ENCODE measurements around the gene COMT. TPM values are rescaled to one million over a fixed set of nuclear protein-coding genes. Genes with fewer than 3 reads are reported as not detected.

The COMT gene
- total and polyA plus RNA-seq, 2 experiments from 2014 or later, result 29.6 to 29.8 TPM

DNA sequence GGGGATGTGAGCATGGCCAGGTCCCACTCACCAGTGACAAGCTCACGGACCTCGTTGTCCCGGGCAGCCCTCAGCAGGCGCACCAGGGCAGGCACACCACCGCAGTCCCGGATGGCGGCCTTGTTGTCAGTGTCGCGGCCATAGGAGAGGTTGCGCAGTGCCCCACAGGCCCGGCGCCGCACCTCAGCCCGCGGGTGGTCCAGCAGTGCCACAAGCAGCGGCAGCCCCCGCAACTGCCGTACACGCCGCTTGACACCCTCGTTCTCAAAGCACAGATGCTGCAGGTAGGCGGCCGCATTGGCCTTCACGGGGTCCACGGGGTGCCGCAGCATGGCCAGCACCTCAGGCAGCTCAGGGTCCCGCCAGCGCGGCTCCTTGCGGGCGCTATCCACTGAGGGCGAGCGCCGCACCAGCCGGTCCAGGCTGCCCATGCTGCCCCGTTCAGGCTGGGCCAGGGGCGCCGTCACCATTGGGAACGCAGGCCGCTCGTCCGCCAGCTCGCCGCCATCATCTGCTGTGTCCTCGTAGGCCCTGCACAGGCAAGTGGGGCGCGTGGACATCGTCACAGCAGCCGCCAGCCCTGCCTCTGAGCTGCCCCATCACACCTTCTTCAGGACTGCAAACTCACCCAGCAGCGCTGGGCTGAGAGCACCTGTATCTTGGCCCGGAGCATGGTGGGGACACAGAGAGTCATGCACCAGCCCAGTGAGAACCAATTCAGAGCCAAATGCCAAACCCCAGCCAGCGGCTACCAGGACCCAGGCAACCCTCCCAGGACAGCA, 38.3 kb downstream of the COMT start:
- Histone ChIP-seq H3K4me3 (no peak overlapping the region), H3K4me1 (ENCODE audit: insufficient read depth) (peaks cover 7% of the 10 kb centered on the region), H3K79me2 (replicated peaks; ENCODE audit: insufficient read depth) (no peaks in the 10 kb centered on the region), H3K9me2 (ENCODE audit: insufficient read depth) (no peaks in the 10 kb centered on the region), H3K27me3 (ENCODE audit: insufficient read depth) (no peaks in the 10 kb centered on the region), H4K20me1 (replicated peaks; ENCODE audit: insufficient read depth) (no peaks in the 10 kb centered on the region; the same call in 1 of the 2 replicates), H3K27ac (ENCODE audit: low read depth) (no peak overlapping the region), H3K36me3 (ENCODE audit: insufficient read depth) (0 out of 2 replicates have a peak, but pooled peaks cover 4% of the 10 kb centered on the region), H3F3A (replicated peaks; ENCODE audit: low read depth) (0 out of 2 replicates have a peak, but pooled peaks cover 1% of the 10 kb centered on the region), H2AFZ (no peak overlapping the region), H3K4me2 (no peak overlapping the region)
- H3K4me1 Mint-ChIP-seq, result peaks cover 13% of the 10 kb centered on the region
- no peak overlapping the region for H3K4me3 Mint-ChIP-seq
- H3K36me3 Mint-ChIP-seq (ENCODE audit: low read depth), result peaks cover 9% of the 10 kb centered on the region
- peaks cover 2% of the 10 kb centered on the region for H3K27me3 Mint-ChIP-seq (ENCODE audit: insufficient read depth, low read depth, poor library complexity)
- no peaks in the 10 kb centered on the region for H3K9me3 Mint-ChIP-seq
- ATAC-seq (no peak), DNase-seq (ENCODE audit: low spot score) (no peak)
- H3K27ac Mint-ChIP-seq, result no peak overlapping the region
- no peak for TF ChIP-seq JUNB (IDR thresholded peaks at IDR 0.05; ENCODE audit: unreplicated experiment)
- no peak for TF ChIP-seq EZH2phosphoT487 (IDR thresholded peaks at IDR 0.05; ENCODE audit: unreplicated experiment)
- TF ChIP-seq ZNF114 (CRISPR knock-in tag; IDR thresholded peaks at IDR 0.05), result no peak

DNA sequence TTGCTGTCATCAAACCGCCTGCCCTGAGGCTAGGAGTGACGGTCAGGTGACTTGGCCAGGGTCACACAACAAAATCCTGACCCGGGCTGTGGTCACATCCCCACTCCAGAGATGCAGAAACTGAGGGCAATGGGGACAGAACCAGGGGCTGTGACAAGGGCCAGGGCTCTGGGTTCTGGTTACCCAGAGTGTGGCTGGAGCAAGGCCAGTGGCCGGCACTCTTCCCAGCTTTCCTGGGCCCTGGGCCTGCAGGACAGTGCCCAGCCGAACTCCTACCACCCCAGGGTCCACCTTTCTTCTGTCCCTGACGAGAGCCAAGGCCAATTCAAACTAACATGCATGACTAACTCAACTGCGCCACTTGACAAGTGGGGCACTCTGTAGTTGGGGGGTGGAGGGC, 39.2 kb downstream of the COMT start:
- Histone ChIP-seq H3K4me2 (no peak overlapping the region), H3K4me3 (no peak overlapping the region), H3F3A (replicated peaks; ENCODE audit: low read depth) (no peaks in the 10 kb centered on the region), H4K20me1 (replicated peaks; ENCODE audit: insufficient read depth) (no peaks in the 10 kb centered on the region; the same call in 1 of the 2 replicates), H3K9me2 (ENCODE audit: insufficient read depth) (no peaks in the 10 kb centered on the region), H3K27me3 (ENCODE audit: insufficient read depth) (no peaks in the 10 kb centered on the region), H3K27ac (ENCODE audit: low read depth) (no peak overlapping the region), H2AFZ (no peak overlapping the region), H3K4me1 (ENCODE audit: insufficient read depth) (peaks cover under 1% of the 10 kb centered on the region; the same call in 1 of the 2 replicates), H3K79me2 (replicated peaks; ENCODE audit: insufficient read depth) (peaks cover 7% of the 10 kb centered on the region), H3K36me3 (ENCODE audit: insufficient read depth) (0 out of 2 replicates have a peak, but pooled peaks cover 4% of the 10 kb centered on the region)
- DNase-seq (ENCODE audit: low spot score), result no peak
- Mint-ChIP-seq H3K9me3 (no peaks in the 10 kb centered on the region), H3K4me3 (no peak overlapping the region), H3K27me3 (ENCODE audit: insufficient read depth, low read depth, poor library complexity) (peaks cover 2% of the 10 kb centered on the region), H3K36me3 (ENCODE audit: low read depth) (peaks cover 9% of the 10 kb centered on the region), H3K27ac (no peak overlapping the region), H3K4me1 (peaks cover 7% of the 10 kb centered on the region)
- no peak for ATAC-seq
- TF ChIP-seq, protein P1, sequence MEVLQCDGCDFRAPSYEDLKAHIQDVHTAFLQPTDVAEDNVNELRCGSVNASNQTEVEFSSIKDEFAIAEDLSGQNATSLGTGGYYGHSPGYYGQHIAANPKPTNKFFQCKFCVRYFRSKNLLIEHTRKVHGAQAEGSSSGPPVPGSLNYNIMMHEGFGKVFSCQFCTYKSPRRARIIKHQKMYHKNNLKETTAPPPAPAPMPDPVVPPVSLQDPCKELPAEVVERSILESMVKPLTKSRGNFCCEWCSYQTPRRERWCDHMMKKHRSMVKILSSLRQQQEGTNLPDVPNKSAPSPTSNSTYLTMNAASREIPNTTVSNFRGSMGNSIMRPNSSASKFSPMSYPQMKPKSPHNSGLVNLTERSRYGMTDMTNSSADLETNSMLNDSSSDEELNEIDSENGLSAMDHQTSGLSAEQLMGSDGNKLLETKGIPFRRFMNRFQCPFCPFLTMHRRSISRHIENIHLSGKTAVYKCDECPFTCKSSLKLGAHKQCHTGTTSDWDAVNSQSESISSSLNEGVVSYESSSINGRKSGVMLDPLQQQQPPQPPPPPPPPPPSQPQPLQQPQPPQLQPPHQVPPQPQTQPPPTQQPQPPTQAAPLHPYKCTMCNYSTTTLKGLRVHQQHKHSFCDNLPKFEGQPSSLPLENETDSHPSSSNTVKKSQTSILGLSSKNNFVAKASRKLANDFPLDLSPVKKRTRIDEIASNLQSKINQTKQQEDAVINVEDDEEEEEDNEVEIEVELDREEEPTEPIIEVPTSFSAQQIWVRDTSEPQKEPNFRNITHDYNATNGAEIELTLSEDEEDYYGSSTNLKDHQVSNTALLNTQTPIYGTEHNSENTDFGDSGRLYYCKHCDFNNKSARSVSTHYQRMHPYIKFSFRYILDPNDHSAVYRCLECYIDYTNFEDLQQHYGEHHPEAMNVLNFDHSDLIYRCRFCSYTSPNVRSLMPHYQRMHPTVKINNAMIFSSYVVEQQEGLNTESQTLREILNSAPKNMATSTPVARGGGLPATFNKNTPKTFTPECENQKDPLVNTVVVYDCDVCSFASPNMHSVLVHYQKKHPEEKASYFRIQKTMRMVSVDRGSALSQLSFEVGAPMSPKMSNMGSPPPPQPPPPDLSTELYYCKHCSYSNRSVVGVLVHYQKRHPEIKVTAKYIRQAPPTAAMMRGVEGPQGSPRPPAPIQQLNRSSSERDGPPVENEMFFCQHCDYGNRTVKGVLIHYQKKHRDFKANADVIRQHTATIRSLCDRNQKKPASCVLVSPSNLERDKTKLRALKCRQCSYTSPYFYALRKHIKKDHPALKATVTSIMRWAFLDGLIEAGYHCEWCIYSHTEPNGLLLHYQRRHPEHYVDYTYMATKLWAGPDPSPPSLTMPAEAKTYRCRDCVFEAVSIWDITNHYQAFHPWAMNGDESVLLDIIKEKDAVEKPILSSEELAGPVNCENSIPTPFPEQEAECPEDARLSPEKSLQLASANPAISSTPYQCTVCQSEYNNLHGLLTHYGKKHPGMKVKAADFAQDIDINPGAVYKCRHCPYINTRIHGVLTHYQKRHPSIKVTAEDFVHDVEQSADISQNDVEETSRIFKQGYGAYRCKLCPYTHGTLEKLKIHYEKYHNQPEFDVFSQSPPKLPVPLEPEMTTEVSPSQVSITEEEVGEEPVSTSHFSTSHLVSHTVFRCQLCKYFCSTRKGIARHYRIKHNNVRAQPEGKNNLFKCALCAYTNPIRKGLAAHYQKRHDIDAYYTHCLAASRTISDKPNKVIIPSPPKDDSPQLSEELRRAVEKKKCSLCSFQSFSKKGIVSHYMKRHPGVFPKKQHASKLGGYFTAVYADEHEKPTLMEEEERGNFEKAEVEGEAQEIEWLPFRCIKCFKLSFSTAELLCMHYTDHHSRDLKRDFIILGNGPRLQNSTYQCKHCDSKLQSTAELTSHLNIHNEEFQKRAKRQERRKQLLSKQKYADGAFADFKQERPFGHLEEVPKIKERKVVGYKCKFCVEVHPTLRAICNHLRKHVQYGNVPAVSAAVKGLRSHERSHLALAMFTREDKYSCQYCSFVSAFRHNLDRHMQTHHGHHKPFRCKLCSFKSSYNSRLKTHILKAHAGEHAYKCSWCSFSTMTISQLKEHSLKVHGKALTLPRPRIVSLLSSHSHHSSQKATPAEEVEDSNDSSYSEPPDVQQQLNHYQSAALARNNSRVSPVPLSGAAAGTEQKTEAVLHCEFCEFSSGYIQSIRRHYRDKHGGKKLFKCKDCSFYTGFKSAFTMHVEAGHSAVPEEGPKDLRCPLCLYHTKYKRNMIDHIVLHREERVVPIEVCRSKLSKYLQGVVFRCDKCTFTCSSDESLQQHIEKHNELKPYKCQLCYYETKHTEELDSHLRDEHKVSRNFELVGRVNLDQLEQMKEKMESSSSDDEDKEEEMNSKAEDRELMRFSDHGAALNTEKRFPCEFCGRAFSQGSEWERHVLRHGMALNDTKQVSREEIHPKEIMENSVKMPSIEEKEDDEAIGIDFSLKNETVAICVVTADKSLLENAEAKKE (CRISPR knock-in tag; IDR thresholded peaks at IDR 0.05), result no peak
- TF ChIP-seq STAT1 (IDR thresholded peaks at IDR 0.05; ENCODE audit: unreplicated experiment), result no peak
- TF ChIP-seq, protein P2, sequence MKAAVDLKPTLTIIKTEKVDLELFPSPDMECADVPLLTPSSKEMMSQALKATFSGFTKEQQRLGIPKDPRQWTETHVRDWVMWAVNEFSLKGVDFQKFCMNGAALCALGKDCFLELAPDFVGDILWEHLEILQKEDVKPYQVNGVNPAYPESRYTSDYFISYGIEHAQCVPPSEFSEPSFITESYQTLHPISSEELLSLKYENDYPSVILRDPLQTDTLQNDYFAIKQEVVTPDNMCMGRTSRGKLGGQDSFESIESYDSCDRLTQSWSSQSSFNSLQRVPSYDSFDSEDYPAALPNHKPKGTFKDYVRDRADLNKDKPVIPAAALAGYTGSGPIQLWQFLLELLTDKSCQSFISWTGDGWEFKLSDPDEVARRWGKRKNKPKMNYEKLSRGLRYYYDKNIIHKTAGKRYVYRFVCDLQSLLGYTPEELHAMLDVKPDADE (IDR thresholded peaks at IDR 0.05), result no peak
- TF ChIP-seq NANOG (IDR thresholded peaks at IDR 0.05; ENCODE audit: borderline replicate concordance), result no peak

All from GM23338 (cell line).